HepG2 (cell line): ENCODE measurements around the gene ZNF771. TPM values are rescaled to one million over a fixed set of nuclear protein-coding genes. Genes with fewer than 3 reads are reported as not detected.

Source experiments
- HES4 ChIP-seq: sonication (generic); formaldehyde crosslinking; IDR thresholded peaks from 2 replicates; pipeline ENCODE4 v1.9.0; 2021; ENCODE audit warnings: mild to moderate bottlenecking, missing genetic modification reagents, borderline replicate concordance
- IRF1 ChIP-seq: sonication (generic); formaldehyde crosslinking; IDR thresholded peaks from 2 replicates; pipeline ENCODE4 v1.4.0; 2020; ENCODE audit warnings: low read depth, mild to moderate bottlenecking, missing genetic modification reagents
- RXRA ChIP-seq: sonication (generic); formaldehyde crosslinking; IDR thresholded peaks from 2 replicates; pipeline ENCODE4 v1.5.1; 2020; ENCODE audit warnings: missing genetic modification reagents
- THYN1 ChIP-seq: sonication (generic); formaldehyde crosslinking; IDR thresholded peaks from 2 replicates; pipeline ENCODE4 v1.8.1; 2023; ENCODE audit warnings: low read depth, mild to moderate bottlenecking, moderate library complexity, missing genetic modification reagents, borderline replicate concordance
- XBP1 ChIP-seq: sonication (generic); formaldehyde crosslinking; IDR thresholded peaks from 2 replicates; pipeline ENCODE4 v1.5.0; 2020; ENCODE audit warnings: missing genetic modification reagents
- ZMYM3 ChIP-seq: sonication (generic); formaldehyde crosslinking; IDR thresholded peaks from 2 replicates; pipeline ENCODE4 v1.5.1; 2020; ENCODE audit warnings: mild to moderate bottlenecking, missing genetic modification reagents
- ZNF253 ChIP-seq: sonication (generic); formaldehyde crosslinking; IDR thresholded peaks from 2 replicates; pipeline ENCODE4 v1.8.0; 2022; ENCODE audit warnings: mild to moderate bottlenecking, missing genetic modification reagents, borderline replicate concordance
- ZNF574 ChIP-seq: sonication (generic); formaldehyde crosslinking; IDR thresholded peaks from 2 replicates; pipeline ENCODE4 v1.4.0; 2020; ENCODE audit warnings: missing genetic modification reagents
- ZNF615 ChIP-seq: sonication (generic); formaldehyde crosslinking; IDR thresholded peaks from 2 replicates; pipeline ENCODE4 v1.5.0; 2020; ENCODE audit warnings: mild to moderate bottlenecking, missing genetic modification reagents, borderline replicate concordance
- ZNF776 ChIP-seq: sonication (generic); formaldehyde crosslinking; IDR thresholded peaks from 2 replicates; pipeline ENCODE4 v1.4.0; 2020; ENCODE audit warnings: mild to moderate bottlenecking, missing genetic modification reagents
- ZNF816 ChIP-seq: sonication (generic); formaldehyde crosslinking; IDR thresholded peaks from 2 replicates; pipeline ENCODE4 v1.8.0; 2022; ENCODE audit warnings: missing genetic modification reagents, mild to moderate bottlenecking, borderline replicate concordance
- ZZZ3 ChIP-seq: sonication (generic); formaldehyde crosslinking; IDR thresholded peaks from 2 replicates; pipeline ENCODE4 v1.4.0; 2020; ENCODE audit warnings: missing genetic modification reagents, mild to moderate bottlenecking, borderline replicate concordance
- polyA plus RNA-seq, 8 experiments: library from polyadenylated mRNA; depleted of rRNA in 3 of 8; stranded (reverse) in 7 of 8; unstranded in 1 of 8; fragments of >200 nt; fragmentation: Illumina TruSeq in 4 of 8; extraction: Trizol in 4 of 8; gene quantifications; 2 replicates each; pipeline versions ENCODE4 v1.2.1 to v1.2.3, GENCODE V29; 2011 to 2016; ENCODE audit warnings: low read depth in 4 of 8, missing spikeins in 1 of 8, mixed read lengths in 1 of 8; ENCODE audit not compliant: insufficient read depth in 1 of 8
- total RNA-seq, 5 experiments: library from RNA; depleted of rRNA; stranded (reverse); fragments of >200 nt; fragmentation: Illumina TruSeq; extraction: Trizol; gene quantifications; 2 replicates each; pipeline ENCODE4 v1.2.3, GENCODE V29; 2016; ENCODE audit warnings: low read depth in 1 of 5
- TF ChIP-seq, protein P1 (sequence below), 2 experiments: sonication (generic) in 1 of 2; formaldehyde crosslinking in 1 of 2; IDR thresholded peaks; 2 replicates each; pipeline versions ENCODE4 v1.4.0 to v1.6.1; 2016 to 2020; ENCODE audit warnings: borderline replicate concordance in 1 of 2, low read depth in 1 of 2, mild to moderate bottlenecking in 1 of 2, missing genetic modification reagents in 1 of 2
- TF ChIP-seq, protein P2 (sequence below): sonication (generic); formaldehyde crosslinking; IDR thresholded peaks from 2 replicates; pipeline ENCODE4 v1.4.0; 2020; ENCODE audit warnings: mild to moderate bottlenecking, missing genetic modification reagents, borderline replicate concordance
- TF ChIP-seq, protein P3 (sequence below), 2 experiments: sonication (generic) in 1 of 2; formaldehyde crosslinking in 1 of 2; IDR thresholded peaks; 2 replicates each; pipeline versions ENCODE4 v1.5.1 to v1.6.1; 2011 to 2020; ENCODE audit warnings: borderline replicate concordance in 1 of 2, low read depth in 1 of 2, low read length in 1 of 2, mild to moderate bottlenecking in 1 of 2, missing genetic modification reagents in 1 of 2, moderate library complexity in 1 of 2

ZNF771 gene
- total and polyA plus RNA-seq, 2 of the 13 experiments (the other 11 are each of a cell fraction or from before 2014, with no cell fraction given) = 5.0 to 11.8 TPM

DNA sequence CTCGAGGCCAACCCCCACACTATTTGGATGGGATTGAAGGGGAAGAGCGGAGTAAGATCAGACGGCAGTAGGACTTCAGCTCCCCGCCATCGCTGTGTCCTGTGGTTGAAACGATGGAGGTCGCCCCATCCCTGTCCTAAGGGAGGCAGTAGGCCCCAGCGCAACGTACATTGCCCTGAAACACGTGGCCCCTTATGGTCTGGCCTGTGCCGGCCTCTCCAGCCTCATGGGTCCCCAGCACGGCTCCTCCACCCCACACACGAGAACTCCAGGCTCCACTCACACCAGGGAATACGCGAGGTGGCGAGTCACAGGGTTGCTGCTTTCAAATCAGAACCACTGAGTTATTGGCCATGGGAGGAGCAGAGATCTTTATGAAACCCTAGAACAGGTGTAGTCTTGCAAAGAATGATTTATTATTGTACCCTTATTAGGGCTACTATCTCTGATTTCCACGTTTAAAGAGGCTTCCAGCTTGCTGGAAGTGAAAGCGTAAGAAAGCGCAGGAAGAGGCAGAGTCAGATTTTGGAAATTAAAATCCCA is 23.1 kb downstream of the ZNF771 start (continued):
- TF ChIP-seq, protein P1, sequence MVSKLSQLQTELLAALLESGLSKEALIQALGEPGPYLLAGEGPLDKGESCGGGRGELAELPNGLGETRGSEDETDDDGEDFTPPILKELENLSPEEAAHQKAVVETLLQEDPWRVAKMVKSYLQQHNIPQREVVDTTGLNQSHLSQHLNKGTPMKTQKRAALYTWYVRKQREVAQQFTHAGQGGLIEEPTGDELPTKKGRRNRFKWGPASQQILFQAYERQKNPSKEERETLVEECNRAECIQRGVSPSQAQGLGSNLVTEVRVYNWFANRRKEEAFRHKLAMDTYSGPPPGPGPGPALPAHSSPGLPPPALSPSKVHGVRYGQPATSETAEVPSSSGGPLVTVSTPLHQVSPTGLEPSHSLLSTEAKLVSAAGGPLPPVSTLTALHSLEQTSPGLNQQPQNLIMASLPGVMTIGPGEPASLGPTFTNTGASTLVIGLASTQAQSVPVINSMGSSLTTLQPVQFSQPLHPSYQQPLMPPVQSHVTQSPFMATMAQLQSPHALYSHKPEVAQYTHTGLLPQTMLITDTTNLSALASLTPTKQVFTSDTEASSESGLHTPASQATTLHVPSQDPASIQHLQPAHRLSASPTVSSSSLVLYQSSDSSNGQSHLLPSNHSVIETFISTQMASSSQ (IDR thresholded peaks at IDR 0.05; ENCODE audit: low read depth) = no peak
- TF ChIP-seq, protein P1 (CRISPR knock-in tag; IDR thresholded peaks at IDR 0.05; ENCODE audit: borderline replicate concordance) = peak; percentile 69
- TF ChIP-seq ZNF615 (CRISPR knock-in tag) (peak; percentile 91; the same call in 1 of the 2 replicates), XBP1 (no peak), HES4 (CRISPR knock-in tag) (peak; percentile 97), ZZZ3 (peak; percentile 47; the same call in 1 of the 2 replicates), IRF1 (CRISPR knock-in tag) (no peak), ZNF816 (no peak; the same call in 1 of the 2 replicates), RXRA (peak; percentile 44; the same call in 1 of the 2 replicates), ZNF253 (CRISPR knock-in tag) (0 out of 2 replicates have a peak, but pooled peaks have one; percentile 77), ZNF776 (CRISPR knock-in tag) (no peak), ZMYM3 (CRISPR knock-in tag) (peak; percentile 65; the same call in 1 of the 2 replicates), THYN1 (CRISPR knock-in tag) (no peak), ZNF574 (CRISPR knock-in tag) (peak; percentile 91)
- TF ChIP-seq, protein P2, sequence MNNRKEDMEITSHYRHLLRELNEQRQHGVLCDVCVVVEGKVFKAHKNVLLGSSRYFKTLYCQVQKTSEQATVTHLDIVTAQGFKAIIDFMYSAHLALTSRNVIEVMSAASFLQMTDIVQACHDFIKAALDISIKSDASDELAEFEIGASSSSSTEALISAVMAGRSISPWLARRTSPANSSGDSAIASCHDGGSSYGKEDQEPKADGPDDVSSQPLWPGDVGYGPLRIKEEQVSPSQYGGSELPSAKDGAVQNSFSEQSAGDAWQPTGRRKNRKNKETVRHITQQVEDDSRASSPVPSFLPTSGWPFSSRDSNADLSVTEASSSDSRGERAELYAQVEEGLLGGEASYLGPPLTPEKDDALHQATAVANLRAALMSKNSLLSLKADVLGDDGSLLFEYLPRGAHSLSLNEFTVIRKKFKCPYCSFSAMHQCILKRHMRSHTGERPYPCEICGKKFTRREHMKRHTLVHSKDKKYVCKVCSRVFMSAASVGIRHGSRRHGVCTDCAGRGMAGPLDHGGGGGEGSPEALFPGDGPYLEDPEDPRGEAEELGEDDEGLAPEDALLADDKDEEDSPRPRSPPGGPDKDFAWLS = no peak
- TF ChIP-seq, protein P3, sequence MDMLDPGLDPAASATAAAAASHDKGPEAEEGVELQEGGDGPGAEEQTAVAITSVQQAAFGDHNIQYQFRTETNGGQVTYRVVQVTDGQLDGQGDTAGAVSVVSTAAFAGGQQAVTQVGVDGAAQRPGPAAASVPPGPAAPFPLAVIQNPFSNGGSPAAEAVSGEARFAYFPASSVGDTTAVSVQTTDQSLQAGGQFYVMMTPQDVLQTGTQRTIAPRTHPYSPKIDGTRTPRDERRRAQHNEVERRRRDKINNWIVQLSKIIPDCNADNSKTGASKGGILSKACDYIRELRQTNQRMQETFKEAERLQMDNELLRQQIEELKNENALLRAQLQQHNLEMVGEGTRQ (IDR thresholded peaks at IDR 0.05; ENCODE audit: low read depth, low read length) = no peak
- TF ChIP-seq, protein P3 (CRISPR knock-in tag; IDR thresholded peaks at IDR 0.05; ENCODE audit: borderline replicate concordance) = peak; percentile 68
